H9 (cell line): Measurements from ENCODE around the gene UFM1. TPM values are rescaled to one million over a fixed set of nuclear protein-coding genes. Genes with fewer than 3 reads are reported as not detected.

Experiments used
- DNase-seq: peaks from one replicate; pipeline ENCODE4 v3.0.0-alpha.2; 2017
- H2AFZ ChIP-seq: one replicate; pipeline ENCODE4 v1.6.1; 2013; ENCODE audit warnings: mild to moderate bottlenecking, low read length, control low read depth, moderate library complexity
- H2AK5ac ChIP-seq: 2 replicates; pipeline ENCODE4 v1.6.1; 2013; ENCODE audit warnings: low read length, control low read depth, mixed read lengths; ENCODE audit not compliant: insufficient read length
- H2BK120ac ChIP-seq: one replicate; pipeline ENCODE4 v1.6.1; 2013; ENCODE audit warnings: low read depth, mild to moderate bottlenecking, low read length, control low read depth, inconsistent platforms; ENCODE audit not compliant: poor library complexity, severe bottlenecking
- H2BK12ac ChIP-seq: 2 replicates; pipeline ENCODE4 v1.6.1; 2013; ENCODE audit warnings: low read length, control low read depth, mixed read lengths, low read depth; ENCODE audit not compliant: insufficient read length
- H2BK15ac ChIP-seq: 2 replicates; pipeline ENCODE4 v1.6.1; 2013; ENCODE audit warnings: low read depth, low read length, control low read depth
- H2BK20ac ChIP-seq: one replicate; pipeline ENCODE4 v1.6.1; 2013; ENCODE audit warnings: low read depth, mild to moderate bottlenecking, low read length, control low read depth, inconsistent platforms; ENCODE audit not compliant: poor library complexity, severe bottlenecking
- H2BK5ac ChIP-seq: 2 replicates; pipeline ENCODE4 v1.6.1; 2013; ENCODE audit warnings: low read length, control low read depth, mixed read lengths; ENCODE audit not compliant: insufficient read length
- H3K14ac ChIP-seq: 2 replicates; pipeline ENCODE4 v1.6.1; 2013; ENCODE audit warnings: low read length, control low read depth; ENCODE audit not compliant: insufficient read depth
- H3K18ac ChIP-seq: 2 replicates; pipeline ENCODE4 v1.6.1; 2013; ENCODE audit warnings: low read depth, mild to moderate bottlenecking, mixed read lengths, low read length, control low read depth; ENCODE audit not compliant: insufficient read length
- H3K23ac ChIP-seq: 2 replicates; pipeline ENCODE4 v1.6.1; 2013; ENCODE audit warnings: low read length, control low read depth, mixed read lengths, low read depth; ENCODE audit not compliant: insufficient read length
- H3K23me2 ChIP-seq: 2 replicates; pipeline ENCODE4 v1.6.1; 2013; ENCODE audit warnings: low read depth, mild to moderate bottlenecking, mixed read lengths, low read length, control low read depth; ENCODE audit not compliant: insufficient read length, poor library complexity, severe bottlenecking
- H3K27ac ChIP-seq: 2 replicates; pipeline ENCODE4 v1.5.1; 2013; ENCODE audit warnings: low read length, control low read depth, mixed read lengths, low read depth; ENCODE audit not compliant: insufficient read length
- H3K27me3 ChIP-seq: 2 replicates; pipeline ENCODE4 v1.6.1; 2013; ENCODE audit warnings: low read length, control low read depth, inconsistent platforms; ENCODE audit not compliant: insufficient read depth
- H3K4ac ChIP-seq: 2 replicates; pipeline ENCODE4 v1.6.1; 2013; ENCODE audit warnings: low read depth, mild to moderate bottlenecking, control low read depth, inconsistent platforms, low read length, moderate library complexity
- H3K4me1 ChIP-seq: 2 replicates; pipeline ENCODE4 v1.6.1; 2013; ENCODE audit warnings: low read length, control low read depth, inconsistent platforms; ENCODE audit not compliant: insufficient read depth
- H3K4me2 ChIP-seq: 2 replicates; pipeline ENCODE4 v1.6.1; 2013; ENCODE audit warnings: low read length, control low read depth, mixed read lengths; ENCODE audit not compliant: insufficient read length, insufficient read depth
- H3K56ac ChIP-seq: 2 replicates; pipeline ENCODE4 v1.6.1; 2013; ENCODE audit warnings: low read depth, mild to moderate bottlenecking, mixed read lengths, low read length, control low read depth; ENCODE audit not compliant: insufficient read length
- H3K79me1 ChIP-seq: 2 replicates; pipeline ENCODE4 v1.6.1; 2013; ENCODE audit warnings: low read depth, mild to moderate bottlenecking, moderate library complexity, low read length, control low read depth, inconsistent platforms; ENCODE audit not compliant: insufficient read depth, poor library complexity, severe bottlenecking
- H3K79me2 ChIP-seq: 2 replicates; pipeline ENCODE4 v1.6.1; 2013; ENCODE audit warnings: low read length, control low read depth, inconsistent platforms; ENCODE audit not compliant: insufficient read depth
- H3K9ac ChIP-seq: 2 replicates; pipeline ENCODE4 v1.6.1; 2013; ENCODE audit warnings: low read length, control low read depth, mixed read lengths; ENCODE audit not compliant: insufficient read length; ENCODE audit errors: extremely low read depth
- H3K9me3 ChIP-seq: one replicate; pipeline ENCODE4 v1.6.1; 2013; ENCODE audit warnings: low read depth, low read length, inconsistent platforms; ENCODE audit not compliant: control insufficient read depth
- H3T11ph ChIP-seq: one replicate; pipeline ENCODE4 v1.6.1; 2013; ENCODE audit warnings: mild to moderate bottlenecking, low read length, control low read depth, inconsistent platforms
- H4K20me1 ChIP-seq: one replicate; pipeline ENCODE4 v1.6.1; 2013; ENCODE audit not compliant: control insufficient read depth, insufficient read length, insufficient read depth
- H4K5ac ChIP-seq: 2 replicates; pipeline ENCODE4 v1.6.1; 2013; ENCODE audit warnings: low read depth, mild to moderate bottlenecking, mixed read lengths, low read length, control low read depth; ENCODE audit not compliant: insufficient read length
- H4K8ac ChIP-seq: replicated peaks from 2 replicates; pipeline ENCODE4 v1.6.1; 2013; ENCODE audit warnings: low read length, control low read depth, mixed read lengths, low read depth; ENCODE audit not compliant: insufficient read length
- H4K91ac ChIP-seq: 2 replicates; pipeline ENCODE4 v1.6.1; 2013; ENCODE audit warnings: low read depth, mild to moderate bottlenecking, moderate library complexity, mixed read lengths, low read length, control low read depth; ENCODE audit not compliant: insufficient read length
- H3K27ac Mint-ChIP-seq, 3 experiments: 2 replicates in 2 of 3; 3 replicates in 1 of 3; pipeline ENCODE4 v1.8.0; 2020 to 2021; ENCODE audit warnings: mixed read lengths in 3 of 3, mild to moderate bottlenecking in 1 of 3, moderate library complexity in 1 of 3
- H3K27me3 Mint-ChIP-seq: 2 replicates; pipeline ENCODE4 v1.8.0; 2021; ENCODE audit warnings: low read depth, mild to moderate bottlenecking, moderate library complexity, mixed read lengths
- H3K36me3 Mint-ChIP-seq, 3 experiments: 2 replicates in 2 of 3; 3 replicates in 1 of 3; pipeline ENCODE4 v1.8.0; 2020 to 2021; ENCODE audit warnings: low read depth in 3 of 3, mixed read lengths in 3 of 3; ENCODE audit not compliant: insufficient read depth in 1 of 3
- H3K4me1 Mint-ChIP-seq, 2 experiments: 2 replicates each; pipeline ENCODE4 v1.8.0; 2020; ENCODE audit warnings: mixed read lengths in 2 of 2
- H3K4me3 Mint-ChIP-seq, 2 experiments: 2 replicates in 1 of 2; 3 replicates in 1 of 2; pipeline ENCODE4 v1.8.0; 2020 to 2021; ENCODE audit warnings: mild to moderate bottlenecking in 2 of 2, mixed read lengths in 2 of 2, moderate library complexity in 1 of 2
- H3K9me3 Mint-ChIP-seq, 2 experiments: 2 replicates in 1 of 2; 3 replicates in 1 of 2; pipeline ENCODE4 v1.8.0; 2020; ENCODE audit warnings: mild to moderate bottlenecking in 2 of 2, mixed read lengths in 2 of 2, moderate library complexity in 1 of 2
- CTCF ChIP-seq: fragments of 200-600 bp; sonication (generic); conservative IDR thresholded peaks from 3 replicates; pipeline ENCODE4 v1.8.0; 2021; ENCODE audit warnings: antibody characterized with exemption, mild to moderate bottlenecking
- WGBS: extraction: QIAGEN DNeasy Blood & Tissue Kit; methylation state at CpG from one replicate; pipeline ENCODE4 v1.1.7; 2013; ENCODE audit warnings: missing lambda C conversion rate, low lambda C conversion rate, mixed read lengths; ENCODE audit not compliant: insufficient read length; ENCODE audit errors: extremely low coverage; 5-methylcytosine and 5-hydroxymethylcytosine counted together
- total RNA-seq: library from RNA; stranded (reverse); gene quantifications from 2 replicates; pipeline ENCODE4 v1.2.1, GENCODE V29; 2021

Gene UFM1
- total RNA-seq, 1 experiment from 2014 or later: 57.3 TPM

DNA sequence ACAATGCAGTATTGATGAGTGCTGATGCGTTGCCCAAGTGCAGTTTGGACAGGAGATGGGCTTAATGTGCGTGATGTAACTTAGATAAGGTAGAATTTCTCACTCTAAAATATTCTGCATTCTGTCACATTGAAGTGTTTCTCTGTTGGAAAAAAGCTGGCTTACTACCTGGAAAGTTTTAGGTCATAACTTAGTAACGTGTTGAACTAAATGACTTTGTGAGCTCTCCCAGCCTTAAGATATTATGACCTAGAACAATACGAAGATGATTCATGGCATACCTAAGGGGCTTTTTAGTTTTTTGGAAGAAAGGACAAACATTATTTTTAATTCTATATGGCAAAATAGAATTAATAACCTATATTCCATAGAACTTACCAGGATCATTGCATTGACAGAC lies 9.0 kb downstream of the UFM1 start:
- Mint-ChIP-seq H3K9me3 (no peaks in the 10 kb centered on the region), H3K4me1 (no peaks in the 10 kb centered on the region), H3K4me3 (no peak overlapping the region), H3K27me3 (no peaks in the 10 kb centered on the region), H3K27ac (no peak overlapping the region), H3K36me3 (peaks cover 9 to 46% (median 30%) of the 10 kb centered on the region in 3 experiments; a peak in 5 of 7 replicates)
- Histone ChIP-seq H4K5ac (no peak overlapping the region), H2AFZ (no peak overlapping the region), H3K9me3 (no peaks in the 10 kb centered on the region), H3K56ac (no peak overlapping the region), H2BK20ac (no peak overlapping the region), H3T11ph (no peak overlapping the region), H2BK15ac (no peak overlapping the region), H3K79me2 (no peaks in the 10 kb centered on the region), H4K91ac (no peak overlapping the region), H3K27ac (no peak overlapping the region), H3K18ac (no peak overlapping the region), H3K9ac (no peak overlapping the region), H2BK5ac (no peak overlapping the region), H3K23me2 (no peaks in the 10 kb centered on the region), H2BK120ac (no peak overlapping the region), H3K23ac (no peak overlapping the region), H2AK5ac (no peak overlapping the region), H3K4ac (no peak overlapping the region), H3K4me1 (no peaks in the 10 kb centered on the region), H3K14ac (no peak overlapping the region), H2BK12ac (no peak overlapping the region), H4K20me1 (no peaks in the 10 kb centered on the region), H3K27me3 (no peaks in the 10 kb centered on the region), H4K8ac (no peak overlapping the region), H3K4me2 (no peak overlapping the region), H3K79me1 (no peaks in the 10 kb centered on the region)
- no peak for TF ChIP-seq CTCF
- DNase-seq: no peak
- WGBS: no CpG with 5 or more reads among the region's 4 CpGs
